ENCODE measurements around the gene GNAL. TPM values are rescaled to one million over a fixed set of nuclear protein-coding genes. Genes with fewer than 3 reads are reported as not detected.
"Not testable (repeated sequence)": the region's sequence is repeated elsewhere in the genome, so short reads cannot be mapped to it uniquely, and the experiment has no call there.

Gene GNAL
- total RNA-seq, 4 donors from 2014 or later: 1.9 to 12.8 (median 7.0) TPM

- peak; percentile 89 for ATAC-seq (ENCODE audit: low FRiP score)
- no peak for TF ChIP-seq CTCF (IDR thresholded peaks at IDR 0.05)
- peak; percentile 63 for DNase-seq (ENCODE audit: low spot score)
These were observed 219.4 kb downstream of the GNAL start, which contains the start of gene MPPE1 for GRCh38 chr18:11908182-11909060. Gene MPPE1 (minus strand): TSS chr18:11908317. CDS start chr18:11897264, 11,053 bp downstream.

GRCh38 chr18:11909061-11909455, 220.0 kb downstream of the GNAL start:
- no peak for ATAC-seq (ENCODE audit: low FRiP score)
- TF ChIP-seq CTCF (IDR thresholded peaks at IDR 0.05): no peak

GRCh38 chr18:11909591-11910026, 220.5 kb downstream of the GNAL start:
- DNase-seq (ENCODE audit: low spot score) (no peak), ATAC-seq (ENCODE audit: low FRiP score) (peak; percentile 65)
- no peak for TF ChIP-seq CTCF (IDR thresholded peaks at IDR 0.05)

More at GRCh38 chr18:11909061-11909455, 220.0 kb downstream of the GNAL start:
- no peak for DNase-seq (ENCODE audit: low spot score)

GRCh38 chr18:11916880-11917279, 227.8 kb downstream of the GNAL start:
- not testable (repeated sequence) for DNase-seq (ENCODE audit: low spot score); ATAC-seq (ENCODE audit: low FRiP score)

- not testable (repeated sequence) for DNase-seq (ENCODE audit: low spot score)
These were observed 230.5 kb downstream of the GNAL start for GRCh38 chr18:11919522-11919921.

GRCh38 chr18:11923450-11923849, 234.4 kb downstream of the GNAL start:
- ATAC-seq (ENCODE audit: low FRiP score): no peak
- DNase-seq (ENCODE audit: low spot score): no peak
- no peak for TF ChIP-seq CTCF (IDR thresholded peaks at IDR 0.05)

More at GRCh38 chr18:11919522-11919921, 230.5 kb downstream of the GNAL start:
- not testable (repeated sequence) for ATAC-seq (ENCODE audit: low FRiP score)

GRCh38 chr18:11925800-11926481, 236.9 kb downstream of the GNAL start:
- no peak for TF ChIP-seq CTCF (IDR thresholded peaks at IDR 0.05)
- ATAC-seq (ENCODE audit: low FRiP score): no peak
- DNase-seq (ENCODE audit: low spot score): no peak

Data from omental fat pad (tissue), 4 donors.